HG03432 (cell line): ENCODE data around the gene TNNC1.

Experiments
- ATAC-seq: cut with Tn5 transposase; IDR thresholded peaks from one replicate; pipeline ENCODE4 v1.9.1; 2021; ENCODE audit warnings: mild to moderate bottlenecking, moderate library complexity; ENCODE audit not compliant: unreplicated experiment

Gene TNNC1

GRCh38 chr3:52458770-52459545, 5.1 kb upstream of the TNNC1 start:
- no peak for ATAC-seq

- no peak for ATAC-seq
These were observed 4.4 kb upstream of the TNNC1 start for GRCh38 chr3:52458031-52458760.

- ATAC-seq = no peak
These were observed 3.0 kb upstream of the TNNC1 start for GRCh38 chr3:52456800-52457183.

GRCh38 chr3:52456169-52456799, 2.4 kb upstream of the TNNC1 start:
- no peak for ATAC-seq

GRCh38 chr3:52455283-52456168, 1.7 kb upstream of the TNNC1 start, which contains the start of gene NISCH:
TSS of gene NISCH (plus strand) at chr3:52455604. CDS start at chr3:52455642, 38 bp downstream.
- peak; percentile 81 for ATAC-seq

GRCh38 chr3:52454938-52455282, 1.1 kb upstream of the TNNC1 start:
- no peak for ATAC-seq

DNA sequence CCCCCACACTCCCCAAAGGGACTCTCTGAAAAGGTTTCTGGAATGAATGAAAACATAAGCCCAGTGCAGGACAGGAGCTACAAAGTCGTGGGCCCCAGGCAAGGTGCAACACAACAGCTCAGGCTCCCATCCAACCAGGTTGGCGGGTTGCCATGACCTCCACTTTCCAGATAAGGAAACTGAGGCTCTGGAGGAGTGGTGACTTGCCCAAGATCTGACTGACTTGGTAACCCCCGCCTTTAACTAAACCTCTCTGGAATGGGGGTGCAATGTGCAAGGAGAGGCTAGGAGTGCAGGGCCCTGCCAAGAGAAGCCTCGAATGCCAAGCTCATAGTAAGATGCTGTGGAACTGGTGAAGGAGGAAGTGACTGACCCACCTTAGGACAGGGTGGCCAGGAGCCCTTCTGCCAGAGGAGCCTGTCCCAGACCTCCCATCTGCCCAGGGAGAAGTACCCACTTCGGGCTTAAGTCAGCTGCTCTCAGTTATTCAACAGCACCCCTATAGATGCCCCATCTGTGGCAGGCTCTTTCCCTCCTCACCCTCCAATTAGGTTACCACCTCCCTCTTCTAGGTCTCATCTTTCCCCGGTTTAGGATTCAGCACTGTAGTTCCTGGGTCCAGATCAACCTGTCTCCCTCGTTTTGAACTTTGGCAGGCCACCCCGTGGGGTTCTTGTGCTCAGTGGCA, 553 bp upstream of the TNNC1 start:
- ATAC-seq = no peak

- no peak for ATAC-seq
These were observed 1.1 kb downstream of the TNNC1 start for GRCh38 chr3:52452570-52453221.

DNA sequence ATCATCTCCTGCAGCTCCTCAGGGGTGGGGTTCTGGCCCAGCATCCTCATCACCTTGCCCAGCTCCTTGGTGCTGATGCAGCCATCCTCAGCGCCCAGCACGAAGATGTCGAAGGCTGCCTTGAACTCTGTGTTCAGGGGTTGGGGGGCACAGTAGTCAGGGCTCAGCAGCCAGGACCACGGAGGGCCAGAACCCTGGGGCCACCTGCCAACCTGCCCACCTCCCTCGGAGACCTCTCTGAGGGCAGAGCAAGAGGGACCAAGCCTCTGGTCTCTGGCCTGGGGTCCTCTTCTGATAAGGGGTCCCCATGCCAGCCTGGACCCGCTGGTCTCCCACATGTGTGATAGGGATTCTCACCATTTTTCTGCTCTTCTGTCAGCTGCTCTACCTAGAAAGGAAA, 1.7 kb downstream of the TNNC1 start:
- no peak for ATAC-seq

DNA sequence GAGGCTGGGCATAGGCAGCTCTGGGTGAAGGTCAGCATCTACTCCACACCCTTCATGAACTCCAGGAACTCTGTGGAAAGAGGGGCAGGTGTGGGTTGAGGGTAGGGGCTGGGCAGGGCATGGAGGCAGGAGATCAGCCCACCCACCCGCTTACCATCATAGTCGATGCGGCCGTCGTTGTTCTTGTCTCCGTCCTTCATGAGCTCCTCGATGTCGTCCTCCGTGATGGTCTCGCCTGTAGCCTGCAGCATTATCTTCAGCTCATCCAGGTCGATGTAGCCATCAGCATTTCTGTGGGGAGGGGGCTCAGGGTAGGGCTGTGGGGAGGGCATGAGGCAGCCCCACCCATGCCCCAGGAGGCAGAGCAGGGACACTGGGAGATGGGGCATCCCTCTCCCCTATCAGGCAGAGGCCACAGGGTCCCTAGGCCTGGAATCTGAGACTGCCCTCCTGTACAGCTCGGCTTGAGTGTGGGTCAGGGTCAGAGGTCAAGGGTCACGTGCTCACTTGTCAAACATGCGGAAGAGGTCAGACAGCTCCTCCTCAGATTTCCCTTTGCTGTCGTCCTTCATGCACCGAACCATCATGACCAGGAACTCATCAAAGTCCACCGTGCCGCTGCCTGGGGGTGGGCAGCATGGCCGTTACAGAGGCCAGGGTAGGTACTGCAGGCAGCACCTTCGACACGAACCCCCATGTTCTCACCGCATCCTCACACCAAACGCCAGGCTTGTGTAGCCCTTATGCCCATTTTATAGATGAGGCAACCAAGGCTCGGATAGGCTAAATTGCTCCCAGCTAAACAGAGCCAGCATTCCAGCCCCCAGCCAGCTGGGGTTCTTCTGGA, 2.4 kb downstream of the TNNC1 start:
- ATAC-seq = no peak

GRCh38 chr3:52450489-52451236, 3.2 kb downstream of the TNNC1 start:
- no peak for ATAC-seq

DNA sequence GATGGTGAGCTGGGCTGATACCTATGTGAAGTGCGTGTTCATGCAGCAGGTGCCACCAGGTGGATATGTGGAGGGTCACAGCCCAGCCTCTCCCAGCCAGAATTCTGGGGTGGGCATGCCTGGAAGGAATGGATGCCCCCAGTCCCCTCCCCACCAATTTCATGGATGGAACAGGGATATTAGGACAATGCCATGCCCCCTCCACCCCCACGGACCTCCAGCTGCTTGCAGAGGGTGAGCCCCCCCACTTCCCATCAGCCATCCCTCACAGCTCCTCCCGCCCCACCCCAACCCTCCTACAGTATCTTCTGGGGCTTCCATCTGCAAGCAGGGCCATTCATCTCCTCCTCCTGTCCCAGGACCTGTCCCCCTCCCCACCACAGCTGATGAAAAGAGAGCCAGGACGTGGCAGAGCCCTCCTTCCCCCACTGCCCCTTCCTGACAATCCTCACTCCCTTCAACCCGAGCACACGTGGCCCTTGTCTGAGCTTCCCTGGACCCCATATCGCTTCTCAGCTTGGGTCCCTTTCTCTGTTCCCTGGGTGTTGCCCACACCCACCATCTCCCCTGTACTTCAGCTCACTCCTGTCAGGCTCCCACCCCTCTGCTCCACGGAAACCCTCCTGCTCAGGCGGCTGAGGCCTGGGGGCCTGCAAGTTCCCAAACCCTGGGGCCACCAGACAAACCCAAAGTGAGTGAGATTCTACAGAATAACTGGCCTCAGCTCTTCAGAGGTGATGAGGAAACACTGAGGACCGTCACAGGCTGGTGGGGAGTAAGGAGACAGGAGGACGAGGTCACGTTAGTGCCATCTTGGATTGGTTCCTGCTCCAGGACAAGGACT, 6.1 kb downstream of the TNNC1 start:
- no peak for ATAC-seq

- ATAC-seq = peak; percentile 51
These were observed 7.0 kb downstream of the TNNC1 start for GRCh38 chr3:52446631-52447511.

DNA sequence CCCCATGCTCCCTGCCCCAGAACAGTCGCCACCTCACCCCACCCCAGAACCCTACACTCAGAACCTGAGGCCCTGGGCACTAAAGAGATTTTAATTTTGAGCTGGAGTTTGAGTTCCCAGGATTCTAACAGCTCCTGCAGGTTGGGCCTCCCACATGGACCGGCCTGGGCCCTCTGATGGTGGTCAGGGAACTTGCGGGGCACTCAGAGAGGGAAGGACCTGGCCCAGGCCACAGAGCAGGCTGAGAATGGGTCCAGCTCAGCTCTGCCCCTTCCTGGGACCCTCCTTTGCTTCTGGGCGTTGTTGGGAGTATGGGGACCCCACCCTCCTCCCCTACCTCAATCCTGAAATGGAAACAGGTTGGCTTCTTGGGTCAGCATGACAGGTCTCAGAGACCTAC, 7.8 kb downstream of the TNNC1 start:
- ATAC-seq = no peak

DNA sequence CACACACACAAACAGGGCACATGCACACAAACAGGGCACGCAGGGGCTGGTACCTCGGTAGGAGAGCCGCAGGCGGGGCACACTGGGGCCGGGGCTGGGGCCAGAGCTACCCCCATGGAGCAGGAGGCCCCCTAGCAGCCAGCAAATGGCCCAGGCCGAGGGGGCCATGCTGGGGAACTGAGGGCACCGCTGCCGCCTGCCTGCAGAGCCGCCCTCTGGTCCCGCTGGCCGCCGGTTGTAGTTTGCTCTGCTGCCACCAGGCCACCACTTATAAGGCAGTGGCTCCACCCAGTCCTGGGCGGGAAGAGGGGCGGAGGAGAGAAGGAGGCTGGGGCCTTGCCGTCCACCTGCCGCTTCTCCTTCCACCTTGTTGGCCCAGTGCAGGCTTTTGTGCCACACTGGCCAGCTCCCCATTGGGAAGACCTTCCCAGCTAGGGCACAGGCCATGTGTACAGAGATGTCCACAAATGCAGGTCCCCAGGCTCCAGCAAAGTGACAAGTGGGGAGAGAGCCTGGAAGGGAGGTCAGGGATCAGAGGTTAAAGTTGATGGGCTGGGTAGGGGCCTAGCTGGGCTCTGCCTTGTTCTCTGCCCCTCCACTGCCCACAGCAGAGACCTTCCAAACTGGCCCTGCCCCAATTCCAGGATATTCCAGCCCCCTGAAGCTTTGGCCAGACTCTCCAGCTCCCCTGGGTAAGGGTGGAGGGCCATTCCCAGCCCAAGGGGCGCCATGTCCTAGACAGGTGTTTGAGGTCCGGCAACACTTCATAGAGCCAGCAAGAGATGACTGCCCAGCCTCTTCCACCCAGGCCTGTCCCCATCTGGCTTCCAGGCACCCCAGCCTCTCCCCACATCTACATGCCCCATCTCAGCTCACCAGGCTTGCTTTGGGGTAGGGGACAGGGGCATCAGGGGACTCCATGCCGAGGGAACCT, 8.7 kb downstream of the TNNC1 start, which contains the start of gene SEMA3G:
Gene SEMA3G, minus strand, starts transcription at position 244 of the 934 bp plus-strand sequence. Its CDS starts 76 bp downstream, at position 168.
- peak; percentile 79 for ATAC-seq
